GM18507 (cell line): ENCODE results near the gene MINDY3.
A peak's percentile ranks its signal among the peaks of the same experiment; 100 is the strongest.
"Not testable (repeated sequence)": the region's sequence is repeated elsewhere in the genome, so short reads cannot be mapped to it uniquely, and the experiment has no call there.

Source experiments
- DNase-seq: peaks from one replicate; pipeline ENCODE4 v3.0.0; 2011; ENCODE audit warnings: low read depth; ENCODE audit not compliant: insufficient read length; ENCODE audit errors: extremely low spot score
- FAIRE-seq: peaks from 2 replicates; lab custom pipeline; 2011; peaks lifted over from hg19 to GRCh38; lab: Jason Lieb, UNC

The MINDY3 gene

GRCh38 chr10:15859906-15860691 is at the start of gene MINDY3:
MINDY3 (minus strand) TSS chr10:15860507; CDS start chr10:15860299, 208 bp downstream.
- peak; percentile 95 for FAIRE-seq

DNA sequence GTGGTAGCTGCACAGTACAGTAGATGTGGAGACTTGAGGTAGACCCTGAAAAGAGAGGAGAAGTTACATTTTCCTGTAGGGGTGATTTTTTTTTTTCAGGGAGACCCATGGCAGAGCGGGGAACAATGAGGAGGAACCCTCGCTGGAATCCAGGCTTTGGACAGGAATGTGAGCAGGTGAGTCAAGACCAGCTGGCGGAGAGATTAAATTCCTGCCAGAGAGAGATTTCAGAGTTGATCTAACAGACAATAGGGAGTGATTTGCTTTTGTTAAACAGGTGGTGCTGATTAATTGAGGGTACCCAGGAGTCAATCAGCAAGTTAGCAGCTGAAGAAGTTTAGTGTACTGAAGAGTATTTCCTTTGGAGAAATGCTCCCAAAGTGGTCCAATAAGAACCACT is 41.6 kb upstream of the MINDY3 start:
- FAIRE-seq (no peak), DNase-seq (no peak)

More at GRCh38 chr10:15859906-15860691, at the start of gene MINDY3:
- DNase-seq, result peak; percentile 65

DNA sequence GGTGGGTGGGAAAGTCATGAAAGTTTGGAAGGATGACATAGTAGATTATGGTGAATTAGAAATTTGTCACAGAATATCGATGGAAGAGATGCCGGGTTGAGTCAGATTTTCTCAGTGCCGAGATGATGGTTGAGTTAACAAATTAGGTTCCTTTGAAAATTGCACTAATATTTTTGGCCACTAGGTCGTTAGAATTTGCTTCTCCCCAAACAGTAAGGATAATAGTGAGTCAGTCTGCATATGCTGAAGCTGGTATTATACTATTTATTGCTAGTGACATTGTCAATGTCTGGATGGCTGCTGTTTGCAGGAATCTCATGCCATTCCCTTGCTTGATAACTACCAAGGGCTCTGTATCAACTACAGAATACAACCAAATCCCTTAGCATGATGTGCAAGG is 37.7 kb upstream of the MINDY3 start:
- DNase-seq (no peak), FAIRE-seq (no peak)

DNA sequence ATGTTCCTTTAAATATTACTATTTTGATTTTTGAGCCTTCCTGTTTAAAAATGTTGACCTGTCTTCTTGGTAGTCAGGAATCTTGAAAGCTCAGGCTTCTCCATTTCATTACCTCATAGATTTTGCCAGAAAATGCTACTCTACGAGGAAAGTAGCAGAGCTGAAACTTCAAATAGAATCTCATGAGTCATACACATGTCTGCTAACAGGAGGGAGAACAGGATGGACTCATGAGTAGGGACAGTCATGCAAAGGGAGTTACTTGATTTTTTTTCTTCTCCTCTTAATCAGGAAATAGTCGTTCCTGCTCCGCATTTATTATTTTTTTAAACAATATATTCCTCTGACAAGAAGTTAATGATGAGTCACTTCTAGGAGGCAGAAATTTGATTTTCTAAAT is 37.0 kb upstream of the MINDY3 start:
- FAIRE-seq (no peak), DNase-seq (no peak)

DNA sequence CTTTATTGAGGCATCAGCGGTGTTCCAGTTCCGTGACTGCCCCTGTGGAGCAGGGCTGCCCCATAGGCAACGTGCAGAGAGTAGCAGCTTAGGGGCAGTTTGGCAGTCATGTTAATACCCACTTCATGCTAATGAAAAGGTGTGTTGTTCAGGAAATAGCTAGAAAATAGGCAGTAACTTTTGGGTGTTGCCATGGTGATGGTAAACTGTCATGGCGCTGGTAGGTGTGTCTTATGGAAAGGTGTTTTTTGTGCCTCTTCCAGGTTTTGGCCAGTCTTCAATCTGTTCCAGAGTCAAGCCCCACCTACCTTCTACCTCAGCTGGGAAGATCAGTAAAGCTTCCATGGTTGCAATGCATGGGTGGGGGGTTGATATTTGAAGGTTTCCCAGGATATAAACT is 36.3 kb upstream of the MINDY3 start:
- DNase-seq, result no peak
- no peak for FAIRE-seq

DNA sequence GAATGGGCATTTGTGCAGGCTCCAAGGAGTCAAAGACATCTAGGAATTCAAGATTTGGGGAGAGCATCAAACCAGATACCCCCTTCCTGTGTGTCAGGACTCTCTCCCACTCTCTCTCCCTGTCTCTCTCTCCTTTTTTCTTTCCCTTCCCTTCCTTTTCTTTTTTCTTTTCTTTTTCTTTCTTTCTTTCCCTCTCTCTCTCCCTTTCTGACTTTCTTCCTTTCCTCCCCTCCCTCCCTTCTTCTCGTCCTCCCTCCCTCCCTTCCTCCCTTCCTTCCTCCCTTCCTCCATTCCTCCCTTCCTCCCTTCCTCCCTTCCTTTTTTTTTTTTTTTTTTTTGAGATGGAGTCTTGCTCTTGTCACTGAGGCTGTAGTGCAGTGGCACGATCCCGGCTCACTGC is 24.1 kb upstream of the MINDY3 start:
- DNase-seq (no peak), FAIRE-seq (no peak)

GRCh38 chr10:15881542-15881941 is 21.2 kb upstream of the MINDY3 start:
- FAIRE-seq (no peak), DNase-seq (no peak)

DNA sequence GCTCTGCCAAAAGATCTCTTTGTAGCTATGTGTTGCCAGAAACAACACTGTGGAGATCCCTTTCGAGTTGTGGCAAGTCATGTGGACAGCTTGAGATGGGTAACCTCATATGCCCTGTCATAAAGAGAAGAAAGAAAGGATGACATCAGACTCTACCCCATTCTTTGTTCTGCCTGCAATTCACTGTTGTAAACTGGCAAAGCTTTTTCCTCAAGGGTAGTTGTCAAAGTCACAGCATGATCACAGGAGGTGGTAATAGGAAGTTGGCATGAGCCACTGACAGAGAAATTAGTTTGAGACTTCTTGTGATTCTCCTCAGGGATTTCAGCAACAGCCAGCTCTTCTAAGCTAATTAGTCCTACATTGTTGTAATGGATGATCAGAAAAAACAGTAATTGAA is 19.4 kb upstream of the MINDY3 start:
- no peak for FAIRE-seq
- no peak for DNase-seq

DNA sequence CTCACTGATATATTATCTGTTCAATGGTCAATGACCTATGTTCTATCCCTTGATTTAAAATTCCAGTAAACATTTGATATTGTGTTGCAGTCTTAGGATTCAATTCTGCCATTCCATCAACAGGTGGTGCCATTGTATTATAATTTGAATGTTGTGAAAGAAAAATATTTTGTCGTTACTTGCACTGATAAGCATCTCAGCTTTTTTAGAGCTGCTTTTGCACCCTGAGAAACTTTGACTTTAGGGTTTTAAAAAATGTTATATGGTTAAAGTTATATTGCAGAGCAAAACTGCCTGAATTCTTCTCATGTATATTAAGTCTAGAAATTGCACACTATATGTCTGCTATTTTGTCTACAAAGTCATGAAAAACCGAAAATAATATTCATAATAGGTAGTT is 18.8 kb upstream of the MINDY3 start:
- FAIRE-seq (peak; percentile 72), DNase-seq (no peak)

DNA sequence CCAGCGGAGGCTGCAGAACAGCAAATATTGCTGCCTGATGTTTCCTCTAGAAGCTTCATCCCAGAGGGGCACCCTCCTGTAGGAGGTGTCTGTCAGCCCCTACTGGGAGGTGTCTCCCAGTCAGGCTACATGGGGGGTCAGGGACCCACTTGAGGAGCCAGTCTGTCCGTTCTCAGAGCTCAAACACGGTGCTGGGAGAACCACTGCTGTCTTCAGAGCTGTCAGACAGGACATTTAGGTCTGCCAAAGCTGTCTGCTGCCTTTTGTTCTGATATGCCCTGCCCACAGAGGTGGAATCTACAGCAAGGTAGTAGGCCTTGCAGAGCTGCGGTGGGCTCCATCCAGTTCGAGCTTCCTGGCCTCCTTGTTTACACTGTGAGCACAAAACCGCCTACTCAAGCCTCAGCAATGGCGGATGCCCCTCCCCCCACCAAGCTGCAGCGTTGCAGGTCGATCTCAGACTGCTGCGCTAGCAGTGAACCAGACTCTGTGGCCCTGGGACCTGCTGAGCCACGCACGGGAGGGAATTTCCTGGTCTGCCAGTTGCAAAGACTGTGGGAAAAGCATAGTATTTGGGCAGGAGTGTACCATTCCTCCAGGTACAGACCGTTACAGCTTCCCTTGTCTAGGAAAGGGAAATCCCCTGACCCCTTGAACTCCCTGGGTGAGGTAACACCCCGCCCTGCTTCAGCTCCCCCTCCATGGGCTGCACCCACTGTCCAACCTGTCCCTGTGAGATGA is 17.7 kb upstream of the MINDY3 start:
- DNase-seq (no peak), FAIRE-seq (no peak)

DNA sequence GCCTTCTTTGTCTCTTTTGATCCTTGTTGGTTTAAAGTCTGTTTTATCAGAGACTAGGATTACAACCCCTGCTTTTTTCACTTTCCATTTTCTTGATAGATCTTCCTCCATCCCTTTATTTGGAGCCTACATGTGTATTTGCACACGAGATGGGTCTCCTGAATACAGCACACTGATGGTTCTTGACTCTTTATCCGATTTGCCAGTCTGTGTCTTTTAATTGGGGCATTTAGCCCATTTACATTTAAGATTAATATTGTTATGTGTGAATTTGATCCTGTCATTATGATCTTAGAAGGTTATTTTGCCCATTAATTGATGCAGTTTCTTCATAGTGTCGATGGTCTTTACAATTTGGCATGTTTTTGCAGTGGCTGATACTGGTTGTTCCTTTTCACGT is 16.0 kb upstream of the MINDY3 start:
- DNase-seq, FAIRE-seq: not testable (repeated sequence)

- DNase-seq, FAIRE-seq: not testable (repeated sequence)
Measured at GRCh38 chr10:15872645-15873044, 12.3 kb upstream of the MINDY3 start.

DNA sequence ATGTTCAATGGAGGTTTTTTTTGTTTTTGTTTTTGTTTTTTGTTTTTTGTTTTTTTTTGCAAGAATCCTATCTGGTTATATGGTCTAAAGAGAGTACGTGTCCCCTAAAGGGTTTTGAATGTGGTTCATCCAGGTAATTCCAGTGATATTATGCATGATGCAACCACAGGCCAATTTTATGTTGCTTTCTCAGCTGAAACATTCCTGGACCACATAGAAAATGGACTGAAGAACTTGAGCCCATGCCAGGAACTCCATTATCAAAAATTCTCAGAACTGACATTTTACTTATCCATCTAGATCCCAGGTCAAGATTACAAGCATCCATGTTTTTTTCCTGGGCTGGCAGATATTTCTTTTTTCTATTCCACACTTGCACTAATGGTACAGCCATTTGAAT is 11.5 kb upstream of the MINDY3 start:
- DNase-seq (no peak), FAIRE-seq (no peak)

DNA sequence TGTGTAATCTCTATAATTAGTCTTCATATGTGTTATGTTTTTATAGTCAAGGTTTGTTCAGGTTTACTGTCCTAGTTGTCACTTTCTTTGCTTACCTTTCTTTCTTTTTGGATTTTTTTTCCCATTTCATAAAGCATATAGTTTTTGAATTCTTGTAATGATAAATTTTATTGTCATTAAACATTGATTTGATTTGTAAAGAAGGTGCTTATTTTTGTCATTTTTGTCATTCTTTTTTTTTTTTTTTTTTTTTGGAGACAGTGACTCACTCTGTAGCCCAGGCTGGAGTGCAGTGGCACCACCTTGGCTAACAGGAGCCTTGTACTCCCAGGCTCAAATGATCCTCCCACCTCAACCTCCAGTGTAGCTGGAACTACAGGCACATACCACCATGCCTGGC is 9.6 kb upstream of the MINDY3 start:
- no peak for DNase-seq
- no peak for FAIRE-seq

GRCh38 chr10:15868006-15868405 is 7.7 kb upstream of the MINDY3 start:
- no peak for DNase-seq
- no peak for FAIRE-seq

GRCh38 chr10:15865304-15865703 is 5.0 kb upstream of the MINDY3 start:
- FAIRE-seq, result no peak
- DNase-seq, result no peak

GRCh38 chr10:15864419-15864818 is 4.1 kb upstream of the MINDY3 start:
- FAIRE-seq, result no peak
- DNase-seq, result no peak

DNA sequence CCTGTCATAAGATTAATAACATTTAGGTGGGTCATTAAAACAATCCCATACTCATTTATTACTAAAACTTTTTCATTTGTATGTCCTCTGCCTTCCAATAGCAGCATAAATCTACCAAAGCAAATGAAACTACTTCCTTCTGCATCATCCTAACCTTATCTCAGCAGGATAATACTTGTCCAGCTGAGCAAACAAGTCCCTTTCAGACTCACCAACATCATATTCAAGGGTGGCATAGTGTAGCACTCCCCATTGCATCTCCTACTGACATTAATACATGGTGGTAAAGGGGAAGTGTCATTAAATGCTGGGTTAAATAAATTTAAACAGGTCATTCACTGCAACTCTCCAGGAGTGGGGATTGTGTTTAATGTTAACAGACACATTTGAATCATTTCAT is 3.4 kb upstream of the MINDY3 start:
- FAIRE-seq, result no peak
- DNase-seq, result no peak

DNA sequence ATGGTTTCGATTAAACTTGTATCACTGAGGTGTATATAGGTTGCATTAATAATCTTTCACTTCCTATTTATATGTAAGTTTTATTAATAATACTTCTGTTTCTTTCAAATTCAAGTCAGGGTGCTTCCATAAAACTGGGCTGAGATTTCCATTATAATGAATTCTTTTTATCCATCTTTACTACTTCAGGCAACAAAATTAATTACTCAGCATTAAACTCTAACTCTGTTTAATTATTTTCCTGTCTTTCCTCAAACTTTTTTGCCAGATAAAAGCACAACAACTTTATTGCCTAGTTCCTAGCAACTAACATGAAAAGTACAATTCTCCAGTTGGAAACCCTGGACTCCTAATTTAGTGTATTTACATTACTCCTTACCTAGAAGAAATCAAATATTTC is 3.0 kb upstream of the MINDY3 start:
- FAIRE-seq (no peak), DNase-seq (no peak)

GRCh38 chr10:15860692-15861201 is 440 bp upstream of the MINDY3 start:
- DNase-seq, result no peak

GRCh38 chr10:15859509-15859905 is 800 bp downstream of the MINDY3 start:
- FAIRE-seq (no peak), DNase-seq (no peak)

More at GRCh38 chr10:15860692-15861201, 440 bp upstream of the MINDY3 start:
- no peak for FAIRE-seq
